GM23338 (cell line): ENCODE results near the gene DRAXIN. TPM values are rescaled to one million over a fixed set of nuclear protein-coding genes. Genes with fewer than 3 reads are reported as not detected.

Source experiments
- ATAC-seq: fragments of 200-7000 bp; cut with Tn5 transposase; 3 replicates; pipeline ENCODE4 v1.9.1; 2020
- DNase-seq: peaks from one replicate; pipeline ENCODE4 v3.0.0-alpha.2; 2015; ENCODE audit warnings: low spot score
- H2AFZ ChIP-seq: fragments of 200-600 bp; sonication (generic); 2 replicates; pipeline ENCODE4 v1.8.0; 2016; ENCODE audit warnings: antibody characterized with exemption, mild to moderate bottlenecking, moderate library complexity
- H3F3A ChIP-seq: fragments of 200-600 bp; sonication (generic); replicated peaks from 2 replicates; pipeline ENCODE4 v1.8.0; 2017; ENCODE audit warnings: antibody characterized with exemption, mixed run types, low read depth
- H3K27ac ChIP-seq: fragments of 200-600 bp; sonication (generic); 2 replicates; pipeline ENCODE4 v1.6.1; 2016; ENCODE audit warnings: low read depth
- H3K27me3 ChIP-seq: fragments of 200-600 bp; sonication (generic); 2 replicates; pipeline ENCODE4 v1.8.0; 2016; ENCODE audit warnings: mild to moderate bottlenecking, mixed run types, moderate library complexity; ENCODE audit not compliant: insufficient read depth
- H3K36me3 ChIP-seq: fragments of 200-600 bp; sonication (generic); 2 replicates; pipeline ENCODE4 v1.8.0; 2016; ENCODE audit warnings: mild to moderate bottlenecking; ENCODE audit not compliant: insufficient read depth
- H3K4me1 ChIP-seq: fragments of 200-600 bp; sonication (generic); 2 replicates; pipeline ENCODE4 v1.8.0; 2016; ENCODE audit warnings: mild to moderate bottlenecking, moderate library complexity; ENCODE audit not compliant: insufficient read depth
- H3K4me2 ChIP-seq: fragments of 200-600 bp; sonication (generic); 2 replicates; pipeline ENCODE4 v1.7.1; 2017; ENCODE audit warnings: mixed run types
- H3K4me3 ChIP-seq: fragments of 200-600 bp; sonication (generic); 2 replicates; pipeline ENCODE4 v1.6.1; 2016; ENCODE audit warnings: mixed run types
- H3K79me2 ChIP-seq: fragments of 200-600 bp; sonication (generic); replicated peaks from 2 replicates; pipeline ENCODE4 v1.8.0; 2017; ENCODE audit warnings: mild to moderate bottlenecking; ENCODE audit not compliant: insufficient read depth
- H3K9me2 ChIP-seq: fragments of 200-600 bp; sonication (generic); 2 replicates; pipeline ENCODE4 v1.8.0; 2017; ENCODE audit not compliant: insufficient read depth
- H4K20me1 ChIP-seq: fragments of 200-600 bp; sonication (generic); replicated peaks from 2 replicates; pipeline ENCODE4 v1.8.0; 2017; ENCODE audit warnings: mild to moderate bottlenecking; ENCODE audit not compliant: insufficient read depth
- H3K27ac Mint-ChIP-seq: 2 replicates; pipeline ENCODE4 v1.8.0; 2020; ENCODE audit warnings: inconsistent platforms, mild to moderate bottlenecking, moderate library complexity, mixed read lengths
- H3K27me3 Mint-ChIP-seq: 3 replicates; pipeline ENCODE4 v1.8.0; 2022; ENCODE audit warnings: low read depth, mild to moderate bottlenecking, moderate library complexity, mixed read lengths, inconsistent platforms; ENCODE audit not compliant: insufficient read depth, poor library complexity
- H3K36me3 Mint-ChIP-seq: 3 replicates; pipeline ENCODE4 v1.8.0; 2021; ENCODE audit warnings: low read depth, mild to moderate bottlenecking, inconsistent platforms, moderate library complexity, mixed read lengths
- H3K4me1 Mint-ChIP-seq: 3 replicates; pipeline ENCODE4 v1.8.0; 2020; ENCODE audit warnings: mild to moderate bottlenecking, inconsistent platforms, mixed read lengths
- H3K4me3 Mint-ChIP-seq: 3 replicates; pipeline ENCODE4 v1.8.0; 2021; ENCODE audit warnings: moderate library complexity, mild to moderate bottlenecking, inconsistent platforms, mixed read lengths
- H3K9me3 Mint-ChIP-seq: 3 replicates; pipeline ENCODE4 v1.8.0; 2020; ENCODE audit warnings: moderate library complexity, mild to moderate bottlenecking, inconsistent platforms, mixed read lengths
- CREB1 ChIP-seq: fragments of 250-450 bp; sonication (Bioruptor Pico); IDR thresholded peaks from 2 replicates; pipeline ENCODE4 v1.5.0; 2020; ENCODE audit warnings: low read depth, mild to moderate bottlenecking, moderate library complexity
- CTCF ChIP-seq, 2 experiments: fragments of 200-600 bp in 1 of 2; sonication (generic) in 1 of 2; conservative IDR thresholded peaks; 2 replicates each; pipeline versions ENCODE4 v1.5.1 to v1.6.1; 2016 to 2017; ENCODE audit warnings: antibody characterized with exemption in 2 of 2, low read depth in 2 of 2, mild to moderate bottlenecking in 2 of 2, moderate library complexity in 1 of 2
- ETS1 ChIP-seq: IDR thresholded peaks from 2 replicates; pipeline ENCODE4 v1.6.1; 2016; ENCODE audit warnings: antibody characterized with exemption
- EZH2 ChIP-seq: fragments of 200-600 bp; sonication (generic); IDR thresholded peaks from one replicate; pipeline ENCODE4 v1.8.0; 2017; ENCODE audit warnings: antibody characterized with exemption, mild to moderate bottlenecking, low read depth; ENCODE audit not compliant: unreplicated experiment
- EZH2phosphoT487 ChIP-seq: fragments of 200-600 bp; sonication (generic); IDR thresholded peaks from one replicate; pipeline ENCODE4 v1.8.1; 2018; ENCODE audit warnings: antibody characterized with exemption; ENCODE audit not compliant: unreplicated experiment
- JUNB ChIP-seq: IDR thresholded peaks from one replicate; pipeline ENCODE4 v1.6.1; 2016; ENCODE audit warnings: antibody characterized with exemption; ENCODE audit not compliant: unreplicated experiment
- NANOG ChIP-seq: IDR thresholded peaks from 2 replicates; pipeline ENCODE4 v1.6.1; 2016; ENCODE audit warnings: antibody characterized with exemption, borderline replicate concordance
- POLR2AphosphoS5 ChIP-seq: IDR thresholded peaks from 2 replicates; pipeline ENCODE4 v1.6.1; 2016; ENCODE audit warnings: antibody characterized with exemption, low read depth
- REST ChIP-seq: IDR thresholded peaks from one replicate; pipeline ENCODE4 v1.6.1; 2018; ENCODE audit warnings: antibody characterized with exemption; ENCODE audit not compliant: unreplicated experiment
- STAT1 ChIP-seq: IDR thresholded peaks from one replicate; pipeline ENCODE4 v1.6.1; 2016; ENCODE audit warnings: antibody characterized with exemption; ENCODE audit not compliant: unreplicated experiment
- ZNF114 ChIP-seq: fragments of 250-450 bp; sonication (Bioruptor Pico); IDR thresholded peaks from 2 replicates; pipeline ENCODE4 v1.5.0; 2020; ENCODE audit warnings: mild to moderate bottlenecking, moderate library complexity
- ZNF331 ChIP-seq: fragments of 250-450 bp; sonication (Bioruptor Pico); IDR thresholded peaks from 2 replicates; pipeline ENCODE4 v1.5.0; 2020; ENCODE audit warnings: low read depth, mild to moderate bottlenecking, moderate library complexity
- ZNF462 ChIP-seq: fragments of 250-450 bp; sonication (Bioruptor Pico); IDR thresholded peaks from 2 replicates; pipeline ENCODE4 v1.5.0; 2020; ENCODE audit warnings: mild to moderate bottlenecking, moderate library complexity
- polyA plus RNA-seq: library from polyadenylated mRNA; unstranded; fragments of >200 nt; fragmentation: Nextera tagmentation; extraction: Ambion mirVana; gene quantifications from 2 replicates; pipeline ENCODE4 v1.2.1, GENCODE V29; 2016
- total RNA-seq: library from RNA; depleted of rRNA; stranded (reverse); fragments of >200 nt; shearing (Covaris generic); gene quantifications from 2 replicates; pipeline ENCODE4 v1.2.3, GENCODE V29; 2014

The DRAXIN gene
- total and polyA plus RNA-seq, 2 experiments from 2014 or later, result 7.6 to 23.0 TPM

- peak overlapping the region; percentile 76 for H2AFZ ChIP-seq
- H4K20me1 ChIP-seq, result no peaks in the 10 kb centered on the region
- Mint-ChIP-seq H3K27ac (no peak overlapping the region), H3K4me3 (peak overlapping the region; percentile 93; the same call in 2 of the 3 replicates), H3K9me3 (no peaks in the 10 kb centered on the region; the same call in 2 of the 3 replicates), H3K4me1 (peaks cover 47% of the 10 kb centered on the region), H3K27me3 (peaks cover 14% of the 10 kb centered on the region), H3K36me3 (no peaks in the 10 kb centered on the region)
- H3K4me1 ChIP-seq, result peaks cover 35% of the 10 kb centered on the region
- no peak for ATAC-seq
- peak overlapping the region; percentile 86 for H3K4me3 ChIP-seq
- peaks cover 12% of the 10 kb centered on the region for H3K79me2 ChIP-seq
- no peaks in the 10 kb centered on the region for H3K9me2 ChIP-seq
- TF ChIP-seq POLR2AphosphoS5, result no peak
- TF ChIP-seq ZNF462 (CRISPR knock-in tag), result no peak
- TF ChIP-seq STAT1, result no peak
- TF ChIP-seq CTCF (conservative IDR thresholded peaks at IDR 0.05; ENCODE audit: low read depth in 2 of 2), result no peak
- no peak for TF ChIP-seq CREB1 (CRISPR knock-in tag)
- TF ChIP-seq ETS1, result no peak
- TF ChIP-seq NANOG, result no peak
- TF ChIP-seq ZNF331 (CRISPR knock-in tag), result no peak
- no peak for TF ChIP-seq REST
- no peak for TF ChIP-seq ZNF114 (CRISPR knock-in tag)
- TF ChIP-seq EZH2phosphoT487, result no peak
- no peak for TF ChIP-seq EZH2
- no peak for TF ChIP-seq JUNB
- no peak for DNase-seq
- no peak overlapping the region for H3K27ac ChIP-seq
- peak overlapping the region; percentile 89 for H3K4me2 ChIP-seq
- no peaks in the 10 kb centered on the region for H3K36me3 ChIP-seq
- no peaks in the 10 kb centered on the region for H3K27me3 ChIP-seq
- H3F3A ChIP-seq, result peaks cover 9% of the 10 kb centered on the region; the same call in 1 of the 2 replicates
These were observed 44.0 kb downstream of the DRAXIN start for GRCh38 chr1:11735531-11735853.
